A673 (cell line): ENCODE data around the gene EFCAB6. TPM values are rescaled to one million over a fixed set of nuclear protein-coding genes. Genes with fewer than 3 reads are reported as not detected.

Experiments used
- BruUV-seq: library from RNA; stranded (reverse); fragments of 400-500 nt; replicated peaks from 2 replicates; lab custom pipeline; 2021; lab: Mats Ljungman, UMichigan
- CTCF ChIA-PET: fragments of 300-600 bp; sonication (Branson Sonifier 250); formaldehyde crosslinking; loops from one replicate; lab custom pipeline; 2022; ENCODE audit warnings: antibody characterized with exemption; lab: Charles Lee
- POLR2A ChIA-PET: fragments of 300-600 bp; sonication (Branson Sonifier 250); formaldehyde crosslinking; loops from one replicate; lab custom pipeline; 2022; ENCODE audit warnings: antibody characterized with exemption; ENCODE audit not compliant: low non-redundant PET; lab: Charles Lee
- DNase-seq: peaks from one replicate; pipeline ENCODE4 v3.0.0-alpha.2; 2015; ENCODE audit warnings: low spot score
- H3K27ac ChIP-seq: fragments of 200-600 bp; sonication (generic); 2 replicates; pipeline ENCODE4 v1.5.1; 2016; ENCODE audit warnings: mixed run types, low read depth, mild to moderate bottlenecking, mixed read lengths, antibody characterized with exemption, low read length; ENCODE audit not compliant: poor library complexity, severe bottlenecking
- H3K27me3 ChIP-seq: fragments of 200-600 bp; sonication (generic); replicated peaks from 2 replicates; pipeline ENCODE4 v1.6.1; 2017; ENCODE audit warnings: mixed run types, low read depth, mild to moderate bottlenecking, mixed read lengths, antibody characterized with exemption, low read length; ENCODE audit not compliant: insufficient read depth, poor library complexity
- H3K36me3 ChIP-seq: fragments of 200-600 bp; sonication (generic); 2 replicates; pipeline ENCODE4 v1.6.1; 2016; ENCODE audit warnings: mixed run types, mild to moderate bottlenecking, mixed read lengths, antibody characterized with exemption, low read length; ENCODE audit not compliant: insufficient read depth, poor library complexity, severe bottlenecking
- H3K4me1 ChIP-seq: fragments of 200-600 bp; sonication (generic); 2 replicates; pipeline ENCODE4 v1.6.1; 2017; ENCODE audit warnings: mixed run types, mild to moderate bottlenecking, mixed read lengths, antibody characterized with exemption, low read length; ENCODE audit not compliant: insufficient read depth, poor library complexity, severe bottlenecking
- H3K4me3 ChIP-seq: fragments of 200-600 bp; sonication (generic); 2 replicates; pipeline ENCODE4 v1.5.1; 2016; ENCODE audit warnings: low read depth, mixed run types, mild to moderate bottlenecking, mixed read lengths, low read length; ENCODE audit not compliant: poor library complexity, severe bottlenecking
- H3K9me3 ChIP-seq: fragments of 200-600 bp; sonication (generic); 2 replicates; pipeline ENCODE4 v1.6.1; 2016; ENCODE audit warnings: mixed run types, low read depth, mild to moderate bottlenecking, mixed read lengths, antibody characterized with exemption, low read length; ENCODE audit not compliant: poor library complexity, severe bottlenecking
- EZH2 ChIP-seq: fragments of 200-600 bp; sonication (generic); IDR thresholded peaks from 2 replicates; pipeline ENCODE4 v1.6.1; 2017; ENCODE audit warnings: borderline replicate concordance, low read depth, mild to moderate bottlenecking, mixed read lengths, antibody characterized with exemption, low read length; ENCODE audit not compliant: poor library complexity, severe bottlenecking
- intact Hi-C: fragments of 100-400 bp; cut with micrococcal nuclease; formaldehyde crosslinking; loops from one replicate; pipeline ENCODE4 v1.10.0; 2022; ENCODE audit not compliant: unreplicated experiment
- total RNA-seq: library from RNA; stranded (reverse); gene quantifications from 2 replicates; pipeline ENCODE4 v1.2.3, GENCODE V29; 2021
- TF ChIP-seq, protein P1 (sequence below): fragments of 300-800, 200-600 bp; sonication (generic); conservative IDR thresholded peaks from 2 replicates; pipeline ENCODE4 v1.5.1; 2017; ENCODE audit warnings: low read depth, mild to moderate bottlenecking, antibody characterized with exemption, low read length, moderate library complexity, mixed read lengths

EFCAB6 gene
- total RNA-seq, 1 experiment from 2014 or later, result 0.41 TPM

DNA sequence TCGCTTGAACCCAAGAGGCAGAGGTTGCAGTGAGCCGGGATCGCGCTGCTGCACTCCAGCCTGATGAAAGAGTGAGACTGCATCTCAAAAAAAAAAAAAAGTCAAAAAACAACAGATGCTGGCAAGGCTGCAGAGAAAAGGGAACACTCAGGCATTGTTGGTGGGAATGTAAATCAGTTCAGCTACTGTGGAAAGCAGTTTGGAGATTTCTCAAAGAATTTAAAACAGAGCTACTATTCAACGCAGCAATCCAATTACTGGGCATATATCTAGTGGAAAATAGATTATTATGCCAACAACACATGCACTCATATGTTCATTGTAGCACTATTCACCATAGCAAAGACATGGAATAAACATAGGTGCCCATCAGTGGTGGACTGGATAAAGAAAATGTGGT is 89.7 kb downstream of the EFCAB6 start:
- Histone ChIP-seq H3K27me3 (no peaks in the 10 kb centered on the region), H3K9me3 (no peaks in the 10 kb centered on the region), H3K27ac (no peak overlapping the region), H3K4me3 (no peak overlapping the region), H3K36me3 (no peaks in the 10 kb centered on the region), H3K4me1 (no peaks in the 10 kb centered on the region)
- intact Hi-C loops, result no loop called here
- POLR2A ChIA-PET, result no interaction called here
- TF ChIP-seq, protein P1, sequence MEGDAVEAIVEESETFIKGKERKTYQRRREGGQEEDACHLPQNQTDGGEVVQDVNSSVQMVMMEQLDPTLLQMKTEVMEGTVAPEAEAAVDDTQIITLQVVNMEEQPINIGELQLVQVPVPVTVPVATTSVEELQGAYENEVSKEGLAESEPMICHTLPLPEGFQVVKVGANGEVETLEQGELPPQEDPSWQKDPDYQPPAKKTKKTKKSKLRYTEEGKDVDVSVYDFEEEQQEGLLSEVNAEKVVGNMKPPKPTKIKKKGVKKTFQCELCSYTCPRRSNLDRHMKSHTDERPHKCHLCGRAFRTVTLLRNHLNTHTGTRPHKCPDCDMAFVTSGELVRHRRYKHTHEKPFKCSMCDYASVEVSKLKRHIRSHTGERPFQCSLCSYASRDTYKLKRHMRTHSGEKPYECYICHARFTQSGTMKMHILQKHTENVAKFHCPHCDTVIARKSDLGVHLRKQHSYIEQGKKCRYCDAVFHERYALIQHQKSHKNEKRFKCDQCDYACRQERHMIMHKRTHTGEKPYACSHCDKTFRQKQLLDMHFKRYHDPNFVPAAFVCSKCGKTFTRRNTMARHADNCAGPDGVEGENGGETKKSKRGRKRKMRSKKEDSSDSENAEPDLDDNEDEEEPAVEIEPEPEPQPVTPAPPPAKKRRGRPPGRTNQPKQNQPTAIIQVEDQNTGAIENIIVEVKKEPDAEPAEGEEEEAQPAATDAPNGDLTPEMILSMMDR, result no peak
- no peak for TF ChIP-seq EZH2
- BruUV-seq, result no TSS peak
- DNase-seq, result no peak
- CTCF ChIA-PET, result no interaction called here

DNA sequence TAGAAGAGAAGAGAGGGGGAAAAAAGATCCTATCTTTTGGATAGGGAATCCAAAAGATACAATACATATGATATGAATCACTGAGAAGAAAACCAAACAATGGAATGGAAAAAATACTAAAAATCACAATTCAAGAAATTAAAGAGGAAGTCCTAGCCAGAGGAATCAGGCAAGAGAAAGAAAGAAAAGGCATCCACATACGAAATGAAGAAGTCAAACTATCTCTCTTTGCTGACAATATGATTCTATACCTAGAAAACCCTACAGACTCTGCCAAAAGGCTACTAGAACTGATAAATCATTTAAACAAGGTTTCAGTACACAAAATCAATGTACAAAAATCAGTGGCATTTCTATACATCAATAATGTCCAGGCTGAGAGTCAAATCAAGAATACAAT is 91.4 kb downstream of the EFCAB6 start:
- ChIA-PET CTCF (no interaction called here), POLR2A (no interaction called here)
- no peak overlapping the region for H3K4me3 ChIP-seq

GRCh38 chr22:43714104-43714503 is 98.0 kb downstream of the EFCAB6 start:
- no peak overlapping the region for H3K27ac ChIP-seq
- no peaks in the 10 kb centered on the region for H3K4me1 ChIP-seq
- POLR2A ChIA-PET, result no interaction called here
- H3K36me3 ChIP-seq, result no peaks in the 10 kb centered on the region
- TF ChIP-seq, protein P1, result no peak
- no peak for TF ChIP-seq EZH2
- no peak overlapping the region for H3K4me3 ChIP-seq
- CTCF ChIA-PET, result no interaction called here
- H3K9me3 ChIP-seq, result no peaks in the 10 kb centered on the region
- BruUV-seq, result no TSS peak
- H3K27me3 ChIP-seq, result peaks cover 64% of the 10 kb centered on the region
- intact Hi-C loops, result no loop called here
- no peak for DNase-seq

More for the DNA sequence above, 91.4 kb downstream of the EFCAB6 start:
- Histone ChIP-seq H3K27ac (no peak overlapping the region), H3K27me3 (peaks cover 10% of the 10 kb centered on the region), H3K4me1 (no peaks in the 10 kb centered on the region), H3K9me3 (no peaks in the 10 kb centered on the region), H3K36me3 (no peaks in the 10 kb centered on the region)
- intact Hi-C loops, result no loop called here
- no TSS peak for BruUV-seq
- no peak for DNase-seq
- TF ChIP-seq, protein P1, result no peak
